NB4 (cell line): ENCODE data around the gene CCDC149.

Source experiments
- MYC ChIP-seq: IDR thresholded peaks from 2 replicates; pipeline ENCODE4 v1.6.1; 2011; ENCODE audit warnings: low read depth, low read length
- POLR2A ChIP-seq: IDR thresholded peaks from 2 replicates; pipeline ENCODE4 v1.6.1; 2011; ENCODE audit warnings: mild to moderate bottlenecking; ENCODE audit not compliant: insufficient read length; ENCODE audit errors: extremely low read depth
- TF ChIP-seq, protein P1 (sequence below): IDR thresholded peaks from one replicate; pipeline ENCODE4 v1.5.1; 2012; ENCODE audit warnings: low read depth, low read length
- TF ChIP-seq, protein P2 (sequence below): IDR thresholded peaks from 2 replicates; pipeline ENCODE4 v1.6.1; 2011; ENCODE audit warnings: low read depth, low read length

DNA sequence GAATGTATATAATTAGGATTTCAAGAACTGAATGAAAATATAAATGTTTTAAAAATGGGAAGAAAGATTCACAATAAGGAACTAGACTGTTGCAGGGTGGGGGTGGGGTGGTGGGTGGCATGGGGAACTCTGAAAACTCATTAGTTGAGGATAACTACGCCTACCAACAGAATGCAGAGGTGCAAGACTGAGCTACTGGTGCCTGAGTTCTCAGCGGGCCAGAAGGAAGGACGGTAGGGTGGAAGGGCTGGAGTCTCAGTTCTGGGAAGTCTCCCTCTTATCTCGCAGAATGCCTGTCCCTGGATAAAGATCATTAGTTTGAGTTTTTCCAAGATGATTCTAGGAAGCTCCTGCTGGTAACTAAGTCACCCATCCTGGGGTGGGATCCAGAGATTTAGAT is 118.8 kb downstream of the CCDC149 start:
- TF ChIP-seq, protein P1, sequence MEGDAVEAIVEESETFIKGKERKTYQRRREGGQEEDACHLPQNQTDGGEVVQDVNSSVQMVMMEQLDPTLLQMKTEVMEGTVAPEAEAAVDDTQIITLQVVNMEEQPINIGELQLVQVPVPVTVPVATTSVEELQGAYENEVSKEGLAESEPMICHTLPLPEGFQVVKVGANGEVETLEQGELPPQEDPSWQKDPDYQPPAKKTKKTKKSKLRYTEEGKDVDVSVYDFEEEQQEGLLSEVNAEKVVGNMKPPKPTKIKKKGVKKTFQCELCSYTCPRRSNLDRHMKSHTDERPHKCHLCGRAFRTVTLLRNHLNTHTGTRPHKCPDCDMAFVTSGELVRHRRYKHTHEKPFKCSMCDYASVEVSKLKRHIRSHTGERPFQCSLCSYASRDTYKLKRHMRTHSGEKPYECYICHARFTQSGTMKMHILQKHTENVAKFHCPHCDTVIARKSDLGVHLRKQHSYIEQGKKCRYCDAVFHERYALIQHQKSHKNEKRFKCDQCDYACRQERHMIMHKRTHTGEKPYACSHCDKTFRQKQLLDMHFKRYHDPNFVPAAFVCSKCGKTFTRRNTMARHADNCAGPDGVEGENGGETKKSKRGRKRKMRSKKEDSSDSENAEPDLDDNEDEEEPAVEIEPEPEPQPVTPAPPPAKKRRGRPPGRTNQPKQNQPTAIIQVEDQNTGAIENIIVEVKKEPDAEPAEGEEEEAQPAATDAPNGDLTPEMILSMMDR = no peak
- TF ChIP-seq POLR2A (no peak), MYC (no peak)
- TF ChIP-seq, protein P2, sequence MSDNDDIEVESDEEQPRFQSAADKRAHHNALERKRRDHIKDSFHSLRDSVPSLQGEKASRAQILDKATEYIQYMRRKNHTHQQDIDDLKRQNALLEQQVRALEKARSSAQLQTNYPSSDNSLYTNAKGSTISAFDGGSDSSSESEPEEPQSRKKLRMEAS = no peak
